Liver (tissue), 9 donors: ENCODE data around the gene ARMC9. TPM values are rescaled to one million over a fixed set of nuclear protein-coding genes. Genes with fewer than 3 reads are reported as not detected.

Experiments used
- DNase-seq: peaks from one replicate; pipeline ENCODE4 v3.0.0-alpha.2; 2017; ENCODE audit warnings: low spot score
- H3K27ac ChIP-seq, 2 donors: one replicate each; pipeline ENCODE4 v1.7.0; 2013; ENCODE audit warnings: inconsistent platforms in 2 of 2, low read length in 2 of 2, control low read depth in 1 of 2, low read depth in 1 of 2, mild to moderate bottlenecking in 1 of 2
- H3K27me3 ChIP-seq, 4 donors: one replicate each; pipeline versions ENCODE4 v1.6.1 to v1.7.0; 2013; ENCODE audit warnings: low read length in 3 of 4, inconsistent platforms in 1 of 4, mild to moderate bottlenecking in 1 of 4, moderate library complexity in 1 of 4; ENCODE audit not compliant: control insufficient read depth in 4 of 4, insufficient read depth in 4 of 4
- H3K36me3 ChIP-seq, 4 donors: one replicate each; pipeline versions ENCODE4 v1.6.1 to v1.7.0; 2013; ENCODE audit warnings: low read length in 3 of 4, mild to moderate bottlenecking in 3 of 4, low read depth in 1 of 4, moderate library complexity in 1 of 4; ENCODE audit not compliant: control insufficient read depth in 4 of 4, insufficient read depth in 3 of 4
- H3K4me1 ChIP-seq, 4 donors: one replicate each; pipeline versions ENCODE4 v1.6.1 to v1.7.0; 2013; ENCODE audit warnings: low read length in 3 of 4, mild to moderate bottlenecking in 3 of 4, moderate library complexity in 1 of 4; ENCODE audit not compliant: control insufficient read depth in 4 of 4, insufficient read depth in 4 of 4
- H3K4me3 ChIP-seq, 3 donors: one replicate each; pipeline versions ENCODE4 v1.6.1 to v1.7.0; 2013; ENCODE audit warnings: low read length in 3 of 3, control low read depth in 1 of 3, low read depth in 1 of 3, mild to moderate bottlenecking in 1 of 3
- H3K9ac ChIP-seq, 2 donors: one replicate each; pipeline ENCODE4 v1.7.0; 2013; ENCODE audit warnings: low read length in 2 of 2, mild to moderate bottlenecking in 2 of 2, moderate library complexity in 2 of 2, control low read depth in 1 of 2, low read depth in 1 of 2
- H3K9me3 ChIP-seq, 4 donors: one replicate each; pipeline versions ENCODE4 v1.6.1 to v1.7.0; 2013; ENCODE audit warnings: low read length in 3 of 4; ENCODE audit not compliant: control insufficient read depth in 4 of 4
- ATF3 ChIP-seq: IDR thresholded peaks from 2 replicates; pipeline ENCODE4 v1.6.1; 2016; ENCODE audit warnings: antibody characterized with exemption
- CTCF ChIP-seq: fragments of 150-350 bp; IDR thresholded peaks from 2 replicates; pipeline ENCODE4 v1.5.1; 2017; ENCODE audit warnings: improper control_type of control experiment, low read depth, low read length; ENCODE audit not compliant: missing input control
- EGR1 ChIP-seq, 2 donors: IDR thresholded peaks; 2 replicates each; pipeline ENCODE4 v1.6.1; 2016 to 2018; ENCODE audit warnings: antibody characterized with exemption in 2 of 2, low read depth in 2 of 2
- GABPA ChIP-seq, 2 donors: IDR thresholded peaks in 1 of 2; conservative IDR thresholded peaks in 1 of 2; 2 replicates each; pipeline ENCODE4 v1.6.1; 2016; ENCODE audit warnings: antibody characterized with exemption in 2 of 2, mild to moderate bottlenecking in 1 of 2, moderate library complexity in 1 of 2
- HNF4A ChIP-seq, 2 donors: conservative IDR thresholded peaks; 2 replicates each; pipeline ENCODE4 v1.6.1; 2016; ENCODE audit warnings: antibody characterized with exemption in 2 of 2, mild to moderate bottlenecking in 2 of 2
- HNF4G ChIP-seq: IDR thresholded peaks from 2 replicates; pipeline ENCODE4 v1.6.1; 2016; ENCODE audit warnings: antibody characterized with exemption
- JUND ChIP-seq, 2 donors: IDR thresholded peaks; 2 replicates each; pipeline ENCODE4 v1.6.1; 2016; ENCODE audit warnings: antibody characterized with exemption in 2 of 2
- MAX ChIP-seq: IDR thresholded peaks from 2 replicates; pipeline ENCODE4 v1.6.1; 2016; ENCODE audit warnings: antibody characterized with exemption
- RAD21 ChIP-seq, 2 donors: IDR thresholded peaks; 2 replicates each; pipeline ENCODE4 v1.6.1; 2016; ENCODE audit warnings: antibody characterized with exemption in 2 of 2, mild to moderate bottlenecking in 2 of 2
- REST ChIP-seq: IDR thresholded peaks from 2 replicates; pipeline ENCODE4 v1.6.1; 2016; ENCODE audit warnings: antibody characterized with exemption, mild to moderate bottlenecking
- RXRA ChIP-seq, 2 donors: IDR thresholded peaks; 2 replicates each; pipeline ENCODE4 v1.6.1; 2017 to 2018; ENCODE audit warnings: antibody characterized with exemption in 2 of 2, mild to moderate bottlenecking in 1 of 2
- SP1 ChIP-seq: IDR thresholded peaks from 2 replicates; pipeline ENCODE4 v1.6.1; 2018; ENCODE audit warnings: antibody characterized with exemption, mild to moderate bottlenecking
- TAF1 ChIP-seq: conservative IDR thresholded peaks from 2 replicates; pipeline ENCODE4 v1.6.1; 2016; ENCODE audit warnings: antibody characterized with exemption, mild to moderate bottlenecking
- YY1 ChIP-seq: IDR thresholded peaks from 2 replicates; pipeline ENCODE4 v1.6.1; 2016; ENCODE audit warnings: antibody characterized with exemption, mild to moderate bottlenecking
- ZBTB33 ChIP-seq: IDR thresholded peaks from 2 replicates; pipeline ENCODE4 v1.6.1; 2016; ENCODE audit warnings: antibody characterized with exemption
- WGBS: extraction: QIAGEN DNeasy Blood & Tissue Kit; methylation state at CpG from one replicate; pipeline ENCODE4 v1.1.7; 2013; 5-methylcytosine and 5-hydroxymethylcytosine counted together
- polyA plus RNA-seq, 2 donors: library from polyadenylated mRNA; stranded (reverse) in 1 of 2; unstranded in 1 of 2; fragments of 200-250 nt in 1 of 2; fragments of >200 nt in 1 of 2; fragmentation: Nextera tagmentation in 1 of 2; extraction: Ambion mirVana in 1 of 2; gene quantifications; one replicate each; pipeline versions ENCODE4 v1.2.1 to v1.2.3, GENCODE V29; 2013 to 2015
- total RNA-seq, 2 donors: library from RNA; depleted of rRNA; stranded (reverse); fragments of >200 nt; gene quantifications; one replicate each; pipeline ENCODE4 v1.2.3, GENCODE V29; 2014
- donor health status: healthy.
- donor health status: healthy.
- donor health status: healthy.
- donor health status: healthy.
- donor health status: healthy.

The ARMC9 gene
- total and polyA plus RNA-seq, 4 donors: 1.1 to 2.3 (median 1.8) TPM

GRCh38 chr2:231384970-231385369, 186.5 kb downstream of the ARMC9 start:
- Histone ChIP-seq H3K4me3 (no peak overlapping the region), H3K36me3 (no peaks in the 10 kb centered on the region), H3K9ac (no peak overlapping the region), H3K27me3 (no peaks in the 10 kb centered on the region), H3K27ac (no peak overlapping the region), H3K4me1 (no peaks in the 10 kb centered on the region), H3K9me3 (no peaks in the 10 kb centered on the region)
- no peak for TF ChIP-seq ATF3
- TF ChIP-seq ZBTB33: no peak
- no peak for TF ChIP-seq HNF4G
- no peak for TF ChIP-seq YY1
- no peak for TF ChIP-seq RAD21 (IDR thresholded peaks at IDR 0.05)
- TF ChIP-seq MAX: no peak
- TF ChIP-seq TAF1: no peak
- TF ChIP-seq SP1: no peak
- no peak for TF ChIP-seq REST
- no peak for TF ChIP-seq JUND (IDR thresholded peaks at IDR 0.05)
- no peak for TF ChIP-seq RXRA (IDR thresholded peaks at IDR 0.05)
- no peak for TF ChIP-seq CTCF
- no peak for TF ChIP-seq GABPA (IDR thresholded peaks at IDR 0.05 in 1 of 2, conservative IDR thresholded peaks at IDR 0.05 in 1 of 2)
- 94% methylated on average over 2 of the region's 2 CpGs for WGBS
- no peak for DNase-seq

GRCh38 chr2:231385429-231385828, 187.0 kb downstream of the ARMC9 start:
- H3K27me3 ChIP-seq: no peaks in the 10 kb centered on the region
- H3K27ac ChIP-seq: no peak overlapping the region
- H3K9me3 ChIP-seq: no peaks in the 10 kb centered on the region
- no peak for TF ChIP-seq JUND (IDR thresholded peaks at IDR 0.05)
- TF ChIP-seq HNF4A (conservative IDR thresholded peaks at IDR 0.05): peak; percentile 80 to 85
- no peak for TF ChIP-seq EGR1 (IDR thresholded peaks at IDR 0.05; ENCODE audit: low read depth in 2 of 2)
- no peak for TF ChIP-seq REST
- no peak overlapping the region for H3K9ac ChIP-seq
- DNase-seq: no peak
- no peaks in the 10 kb centered on the region for H3K4me1 ChIP-seq
- no peak overlapping the region for H3K4me3 ChIP-seq
- WGBS: 43% methylated on average over 5 of the region's 5 CpGs
- H3K36me3 ChIP-seq: no peaks in the 10 kb centered on the region
